HCT116 (cell line): ENCODE data around the gene ASIC1. TPM values are rescaled to one million over a fixed set of nuclear protein-coding genes. Genes with fewer than 3 reads are reported as not detected.

Experiments used
- ATAC-seq: fragments of 200-7000 bp; cut with Tn5 transposase; 2 replicates; pipeline ENCODE4 v1.9.1; 2020; ENCODE audit warnings: mild to moderate bottlenecking, moderate library complexity
- BruUV-seq: library from RNA; stranded (reverse); fragments of 400-500 nt; replicated peaks from 2 replicates; lab custom pipeline; 2021; lab: Mats Ljungman, UMichigan
- CTCF ChIA-PET: fragments of 300-600 bp; sonication (Branson Sonifier 250); formaldehyde crosslinking; loops from one replicate; lab custom pipeline; 2021; ENCODE audit warnings: antibody characterized with exemption; lab: Charles Lee
- POLR2A ChIA-PET: fragments of 300-600, 350-600 bp; sonication (Branson Sonifier 250); formaldehyde crosslinking; loops from one replicate; lab custom pipeline; 2021; ENCODE audit warnings: antibody characterized with exemption; lab: Charles Lee
- RAD21 ChIA-PET, 2 experiments: fragments of 300-600 bp; sonication (Branson Sonifier 250); formaldehyde crosslinking; loops; one replicate each; lab custom pipeline; 2023; ENCODE audit warnings: low total read pairs in 2 of 2; ENCODE audit not compliant: uncharacterized antibody in 2 of 2, unreplicated experiment in 2 of 2, low non-redundant PET in 1 of 2; lab: Charles Lee
- DNase-seq: peaks from one replicate; pipeline ENCODE4 v3.0.0-alpha.2; 2010; ENCODE audit warnings: low read depth, low spot score
- H2AFZ ChIP-seq: fragments of 200-600 bp; shearing (Covaris generic), sonication (generic); 2 replicates; pipeline ENCODE4 v1.6.1; 2017; ENCODE audit warnings: low read depth, mixed run types, mixed read lengths, antibody characterized with exemption, low read length; ENCODE audit not compliant: poor library complexity, severe bottlenecking
- H3K27ac ChIP-seq: 2 replicates; pipeline ENCODE4 v1.5.1; 2012; ENCODE audit warnings: low read depth, low read length
- H3K27me3 ChIP-seq: fragments of 200-600 bp; sonication (generic); 2 replicates; pipeline ENCODE4 v1.6.1; 2016; ENCODE audit warnings: mixed run types, low read length, mixed read lengths; ENCODE audit not compliant: insufficient read depth
- H3K36me3 ChIP-seq, 2 experiments: fragments of 200-500 bp in 1 of 2; fragments of 200-600 bp in 1 of 2; sonication (Bioruptor generic) in 1 of 2; sonication (generic) in 1 of 2; 2 replicates each; pipeline versions ENCODE4 v1.5.1 to v1.6.1; 2014 to 2016; ENCODE audit warnings: low read length in 2 of 2, inconsistent platforms in 1 of 2, mixed read lengths in 1 of 2, mixed run types in 1 of 2; ENCODE audit not compliant: insufficient read depth in 2 of 2, control insufficient read depth in 1 of 2
- H3K4me1 ChIP-seq, 2 experiments: fragments of 200-600 bp in 1 of 2; sonication (generic) in 1 of 2; 2 replicates each; pipeline versions ENCODE4 v1.5.1 to v1.6.1; 2012 to 2017; ENCODE audit warnings: low read length in 2 of 2, inconsistent platforms in 1 of 2, mild to moderate bottlenecking in 1 of 2, mixed read lengths in 1 of 2, mixed run types in 1 of 2, moderate library complexity in 1 of 2; ENCODE audit not compliant: insufficient read depth in 2 of 2, control insufficient read depth in 1 of 2
- H3K4me2 ChIP-seq: fragments of 200-600 bp; sonication (generic); 2 replicates; pipeline ENCODE4 v1.6.1; 2017; ENCODE audit warnings: mixed run types, low read length, mixed read lengths
- H3K4me3 ChIP-seq, 2 experiments: fragments of 200-600 bp in 1 of 2; sonication (generic) in 1 of 2; replicated peaks in 1 of 2; 2 replicates each; pipeline ENCODE4 v1.5.1; 2011 to 2016; ENCODE audit warnings: low read length in 2 of 2, control low read depth in 1 of 2, low read depth in 1 of 2, mild to moderate bottlenecking in 1 of 2, mixed read lengths in 1 of 2, mixed run types in 1 of 2
- H3K79me2 ChIP-seq: fragments of 200-600 bp; sonication (generic); 2 replicates; pipeline ENCODE4 v1.6.1; 2017; ENCODE audit warnings: mild to moderate bottlenecking, mixed run types, low read length, moderate library complexity, mixed read lengths; ENCODE audit not compliant: insufficient read depth
- H3K9ac ChIP-seq: fragments of 200-600 bp; sonication (generic); 2 replicates; pipeline ENCODE4 v1.6.1; 2016; ENCODE audit warnings: low read length, mixed read lengths
- H3K9me2 ChIP-seq: fragments of 200-600 bp; sonication (generic), shearing (Covaris generic); 2 replicates; pipeline ENCODE4 v1.6.1; 2017; ENCODE audit warnings: mixed run types, mild to moderate bottlenecking, moderate library complexity; ENCODE audit not compliant: insufficient read depth
- H3K9me3 ChIP-seq, 2 experiments: fragments of 200-500 bp in 1 of 2; fragments of 200-600 bp in 1 of 2; sonication (Bioruptor generic) in 1 of 2; sonication (generic) in 1 of 2; 2 replicates each; pipeline ENCODE4 v1.6.1; 2014 to 2017; ENCODE audit warnings: low read length in 2 of 2, mixed read lengths in 2 of 2, inconsistent platforms in 1 of 2, low read depth in 1 of 2, mild to moderate bottlenecking in 1 of 2, mixed run types in 1 of 2, moderate library complexity in 1 of 2; ENCODE audit not compliant: control insufficient read depth in 1 of 2, insufficient read depth in 1 of 2
- H4K20me1 ChIP-seq: fragments of 200-600 bp; sonication (generic), shearing (Covaris generic); 2 replicates; pipeline ENCODE4 v1.6.1; 2017; ENCODE audit warnings: mixed run types, mild to moderate bottlenecking, moderate library complexity; ENCODE audit not compliant: insufficient read depth
- ATF3 ChIP-seq: IDR thresholded peaks from 2 replicates; pipeline ENCODE4 v1.6.1; 2012
- CBX3 ChIP-seq: IDR thresholded peaks from 2 replicates; pipeline ENCODE4 v1.6.1; 2012; ENCODE audit warnings: low read depth
- CEBPB ChIP-seq: IDR thresholded peaks from 2 replicates; pipeline ENCODE4 v1.6.1; 2012; ENCODE audit warnings: low read depth
- CTCF ChIP-seq, 3 experiments: fragments of 200-600 bp in 1 of 3; sonication (generic) in 1 of 3; IDR thresholded peaks in 2 of 3; conservative IDR thresholded peaks in 1 of 3; 2 replicates each; pipeline ENCODE4 v1.5.1; 2012 to 2017; ENCODE audit warnings: low read depth in 2 of 3, low read length in 2 of 3, antibody characterized with exemption in 1 of 3, borderline replicate concordance in 1 of 3, control low read depth in 1 of 3, mild to moderate bottlenecking in 1 of 3, mixed read lengths in 1 of 3, mixed run types in 1 of 3, moderate library complexity in 1 of 3; ENCODE audit not compliant: insufficient read depth in 1 of 3
- EGR1 ChIP-seq: IDR thresholded peaks from 2 replicates; pipeline ENCODE4 v1.6.1; 2012; ENCODE audit warnings: low read depth
- ELF1 ChIP-seq: IDR thresholded peaks from 2 replicates; pipeline ENCODE4 v1.6.1; 2012; ENCODE audit warnings: low read depth, borderline replicate concordance
- FOSL1 ChIP-seq: IDR thresholded peaks from 2 replicates; pipeline ENCODE4 v1.6.1; 2012; ENCODE audit warnings: low read depth
- JUND ChIP-seq: IDR thresholded peaks from 2 replicates; pipeline ENCODE4 v1.6.1; 2012
- POLR2AphosphoS5 ChIP-seq: IDR thresholded peaks from 2 replicates; pipeline ENCODE4 v1.6.1; 2011; ENCODE audit warnings: mild to moderate bottlenecking, low read depth, low read length, moderate library complexity
- RAD21 ChIP-seq: IDR thresholded peaks from 2 replicates; pipeline ENCODE4 v1.6.1; 2012; ENCODE audit warnings: low read depth, mild to moderate bottlenecking
- SIN3A ChIP-seq: IDR thresholded peaks from 2 replicates; pipeline ENCODE4 v1.6.1; 2012; ENCODE audit warnings: low read depth
- SP1 ChIP-seq: IDR thresholded peaks from 2 replicates; pipeline ENCODE4 v1.6.1; 2012; ENCODE audit warnings: low read depth
- TCF7L2 ChIP-seq: IDR thresholded peaks from 2 replicates; pipeline ENCODE4 v1.7.0; 2011; ENCODE audit warnings: borderline replicate concordance, inconsistent platforms; ENCODE audit not compliant: insufficient read depth, insufficient read length; ENCODE audit errors: extremely low read depth
- ZFX ChIP-seq: fragments of 450-650 bp; IDR thresholded peaks from 2 replicates; pipeline ENCODE4 v1.6.1; 2017
- intact Hi-C: fragments of 100-400 bp; cut with micrococcal nuclease; formaldehyde crosslinking; loops from 2 replicates; pipeline ENCODE4 v1.10.0; 2022
- total RNA-seq: library from RNA; stranded (reverse); gene quantifications from one replicate; pipeline ENCODE4 v1.2.1, GENCODE V29; 2021; ENCODE audit not compliant: unreplicated experiment
- TF ChIP-seq, protein P1 (sequence below): IDR thresholded peaks from 2 replicates; pipeline ENCODE4 v1.6.1; 2012
- TF ChIP-seq, protein P2 (sequence below): IDR thresholded peaks from 2 replicates; pipeline ENCODE4 v1.6.1; 2012; ENCODE audit warnings: low read depth

The ASIC1 gene
- total RNA-seq, 1 experiment from 2014 or later, result 28.9 TPM

- no peak for TF ChIP-seq TCF7L2
- TF ChIP-seq JUND, result no peak
- TF ChIP-seq POLR2AphosphoS5, result no peak
- TF ChIP-seq ELF1, result no peak
- TF ChIP-seq EGR1, result no peak
Observed at GRCh38 chr12:50055831-50056638, 1.4 kb upstream of the ASIC1 start (continued).

GRCh38 chr12:50056639-50056976, 788 bp upstream of the ASIC1 start:
- Histone ChIP-seq H3K9me3 (no peaks in the 10 kb centered on the region), H3K4me2 (peak overlapping the region; percentile 99), H3K4me3 (peak overlapping the region; percentile 58), H3K27ac (no peak overlapping the region; the same call in 1 of the 2 replicates), H4K20me1 (no peaks in the 10 kb centered on the region), H3K9ac (peak overlapping the region; percentile 76), H3K79me2 (no peaks in the 10 kb centered on the region), H2AFZ (peak overlapping the region; percentile 14), H3K36me3 (peaks cover 2 to 19% of the 10 kb centered on the region in 2 experiments; a peak in 2 of 4 replicates), H3K4me1 (peaks cover 15 to 25% of the 10 kb centered on the region in 2 experiments; a peak in 3 of 4 replicates), H3K9me2 (no peaks in the 10 kb centered on the region), H3K27me3 (no peaks in the 10 kb centered on the region; the same call in 1 of the 2 replicates)
- no peak for ATAC-seq
- POLR2A ChIA-PET, result interaction anchor here (1.0 to 1.4 kb wide), 2 partner anchors 189 to 315 kb away, joined by 3 read pairs; partner anchors contain the start of gene TMBIM6
- intact Hi-C loops, result loop anchor here (1.0 to 5.0 kb wide), 3 partner anchors 89 to 280 kb away; no protein-coding TSS in a partner anchor
- DNase-seq, result no peak
- no TSS peak for BruUV-seq
- CTCF ChIA-PET, result interaction anchor here (0.8 to 3.6 kb wide), 13 partner anchors 8 to 279 kb away, joined by 3 to 39 read pairs (median 5); partner anchors contain the start of gene SMARCD1
- RAD21 ChIA-PET, result interaction anchor here (1.0 to 2.1 kb wide), 5 partner anchors 18 to 111 kb away, joined by 3 to 8 read pairs (median 5); no protein-coding TSS in a partner anchor
- TF ChIP-seq ATF3, result no peak
- TF ChIP-seq CEBPB, result no peak
- no peak for TF ChIP-seq POLR2AphosphoS5
- TF ChIP-seq SIN3A, result no peak
- TF ChIP-seq ELF1, result no peak
- TF ChIP-seq FOSL1, result no peak
- TF ChIP-seq, protein P1, sequence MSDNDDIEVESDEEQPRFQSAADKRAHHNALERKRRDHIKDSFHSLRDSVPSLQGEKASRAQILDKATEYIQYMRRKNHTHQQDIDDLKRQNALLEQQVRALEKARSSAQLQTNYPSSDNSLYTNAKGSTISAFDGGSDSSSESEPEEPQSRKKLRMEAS, result no peak
- TF ChIP-seq EGR1, result no peak
- TF ChIP-seq RAD21, result no peak
- TF ChIP-seq, protein P2, sequence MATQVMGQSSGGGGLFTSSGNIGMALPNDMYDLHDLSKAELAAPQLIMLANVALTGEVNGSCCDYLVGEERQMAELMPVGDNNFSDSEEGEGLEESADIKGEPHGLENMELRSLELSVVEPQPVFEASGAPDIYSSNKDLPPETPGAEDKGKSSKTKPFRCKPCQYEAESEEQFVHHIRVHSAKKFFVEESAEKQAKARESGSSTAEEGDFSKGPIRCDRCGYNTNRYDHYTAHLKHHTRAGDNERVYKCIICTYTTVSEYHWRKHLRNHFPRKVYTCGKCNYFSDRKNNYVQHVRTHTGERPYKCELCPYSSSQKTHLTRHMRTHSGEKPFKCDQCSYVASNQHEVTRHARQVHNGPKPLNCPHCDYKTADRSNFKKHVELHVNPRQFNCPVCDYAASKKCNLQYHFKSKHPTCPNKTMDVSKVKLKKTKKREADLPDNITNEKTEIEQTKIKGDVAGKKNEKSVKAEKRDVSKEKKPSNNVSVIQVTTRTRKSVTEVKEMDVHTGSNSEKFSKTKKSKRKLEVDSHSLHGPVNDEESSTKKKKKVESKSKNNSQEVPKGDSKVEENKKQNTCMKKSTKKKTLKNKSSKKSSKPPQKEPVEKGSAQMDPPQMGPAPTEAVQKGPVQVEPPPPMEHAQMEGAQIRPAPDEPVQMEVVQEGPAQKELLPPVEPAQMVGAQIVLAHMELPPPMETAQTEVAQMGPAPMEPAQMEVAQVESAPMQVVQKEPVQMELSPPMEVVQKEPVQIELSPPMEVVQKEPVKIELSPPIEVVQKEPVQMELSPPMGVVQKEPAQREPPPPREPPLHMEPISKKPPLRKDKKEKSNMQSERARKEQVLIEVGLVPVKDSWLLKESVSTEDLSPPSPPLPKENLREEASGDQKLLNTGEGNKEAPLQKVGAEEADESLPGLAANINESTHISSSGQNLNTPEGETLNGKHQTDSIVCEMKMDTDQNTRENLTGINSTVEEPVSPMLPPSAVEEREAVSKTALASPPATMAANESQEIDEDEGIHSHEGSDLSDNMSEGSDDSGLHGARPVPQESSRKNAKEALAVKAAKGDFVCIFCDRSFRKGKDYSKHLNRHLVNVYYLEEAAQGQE, result no peak
- no peak for TF ChIP-seq SP1
- no peak for TF ChIP-seq CBX3
- TF ChIP-seq ZFX, result no peak
- no peak for TF ChIP-seq CTCF (IDR thresholded peaks at IDR 0.05 in 2 of 3, conservative IDR thresholded peaks at IDR 0.05 in 1 of 3; ENCODE audit: borderline replicate concordance in 1 of 3, insufficient read depth in 1 of 3, low read depth in 2 of 3, low read length in 2 of 3)
- no peak for TF ChIP-seq JUND
